ENCODE data around the gene PDLIM5.

DNA sequence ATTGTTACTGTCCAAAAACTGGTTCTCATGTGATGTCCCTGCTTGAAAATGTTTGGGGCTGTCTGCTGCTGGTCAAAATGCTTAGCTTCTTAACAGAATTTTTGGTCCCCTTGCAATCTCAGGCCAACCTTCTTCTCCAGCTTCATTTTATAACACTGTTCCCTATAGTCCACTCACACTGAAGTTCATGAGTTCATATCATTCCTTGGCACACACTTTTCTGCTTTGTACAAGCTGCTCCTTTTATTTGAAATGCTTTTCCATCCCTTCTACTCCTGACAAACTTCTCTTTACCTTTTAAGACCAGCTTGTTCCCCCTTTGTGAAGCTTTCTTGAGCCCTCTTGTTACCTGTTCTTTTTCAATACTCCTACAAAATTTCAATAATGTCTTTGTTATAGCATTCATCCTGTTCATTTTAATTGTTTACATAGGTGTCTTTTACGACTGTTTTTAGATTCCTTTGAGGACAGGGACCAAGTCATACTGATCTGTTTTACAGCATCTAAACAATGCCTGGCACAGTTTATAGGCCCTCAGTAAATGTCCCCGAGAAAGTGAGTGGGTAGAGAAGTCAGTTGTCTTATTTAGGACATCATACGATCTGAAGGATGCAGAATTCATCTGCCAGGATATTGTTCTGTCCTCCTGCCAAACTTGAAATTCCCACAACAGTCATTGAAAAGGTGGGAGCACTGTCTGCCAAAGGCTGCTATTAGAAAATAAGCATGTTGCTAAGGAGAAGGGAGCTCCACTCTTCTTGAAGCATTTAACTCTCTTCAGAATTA lies 171.6 kb downstream of the PDLIM5 start:
- TF ChIP-seq, protein P1, sequence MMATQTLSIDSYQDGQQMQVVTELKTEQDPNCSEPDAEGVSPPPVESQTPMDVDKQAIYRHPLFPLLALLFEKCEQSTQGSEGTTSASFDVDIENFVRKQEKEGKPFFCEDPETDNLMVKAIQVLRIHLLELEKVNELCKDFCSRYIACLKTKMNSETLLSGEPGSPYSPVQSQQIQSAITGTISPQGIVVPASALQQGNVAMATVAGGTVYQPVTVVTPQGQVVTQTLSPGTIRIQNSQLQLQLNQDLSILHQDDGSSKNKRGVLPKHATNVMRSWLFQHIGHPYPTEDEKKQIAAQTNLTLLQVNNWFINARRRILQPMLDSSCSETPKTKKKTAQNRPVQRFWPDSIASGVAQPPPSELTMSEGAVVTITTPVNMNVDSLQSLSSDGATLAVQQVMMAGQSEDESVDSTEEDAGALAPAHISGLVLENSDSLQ (IDR thresholded peaks at IDR 0.05) = no peak
- TF ChIP-seq NFRKB (IDR thresholded peaks at IDR 0.05) = no peak
